HG03159 (cell line): Measurements from ENCODE around the gene FKBP11.
"Not testable (repeated sequence)": the region's sequence is repeated elsewhere in the genome, so short reads cannot be mapped to it uniquely, and the experiment has no call there.

Source experiments
- ATAC-seq: cut with Tn5 transposase; IDR thresholded peaks from one replicate; pipeline ENCODE4 v1.9.1; 2021; ENCODE audit warnings: mild to moderate bottlenecking, moderate library complexity; ENCODE audit not compliant: unreplicated experiment

The FKBP11 gene

DNA sequence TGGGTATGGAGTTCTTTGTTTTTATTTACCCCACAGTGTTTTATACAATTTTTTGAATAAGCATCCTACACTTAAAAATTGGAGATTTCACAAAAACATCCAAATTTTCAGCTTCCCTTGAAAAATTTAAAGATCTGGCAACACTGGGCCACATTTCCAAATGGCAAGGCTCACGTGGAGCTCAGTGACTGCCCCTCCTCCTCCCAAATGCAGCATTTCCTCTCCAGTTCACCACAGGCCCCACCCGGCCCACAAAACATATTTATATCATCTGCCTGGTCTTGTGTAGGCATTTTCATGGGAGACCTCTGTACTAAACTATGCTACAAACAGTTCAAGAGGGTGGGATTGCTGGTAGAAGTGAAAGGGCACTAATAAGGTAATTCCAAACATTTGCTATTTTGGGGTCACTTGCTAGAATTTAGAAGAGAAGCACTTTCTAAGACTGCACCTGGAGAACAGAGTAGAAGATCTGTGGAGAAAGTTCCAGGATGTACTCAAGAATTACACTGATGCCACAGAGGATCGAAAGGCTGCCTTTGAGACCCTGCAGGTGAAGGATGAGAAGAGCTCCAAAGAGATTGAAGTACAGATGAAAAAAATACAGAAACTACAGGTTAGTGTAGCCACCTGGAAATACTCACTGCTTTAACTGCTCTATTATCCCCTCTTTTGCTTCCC lies 7.3 kb downstream of the FKBP11 start:
- no peak for ATAC-seq

DNA sequence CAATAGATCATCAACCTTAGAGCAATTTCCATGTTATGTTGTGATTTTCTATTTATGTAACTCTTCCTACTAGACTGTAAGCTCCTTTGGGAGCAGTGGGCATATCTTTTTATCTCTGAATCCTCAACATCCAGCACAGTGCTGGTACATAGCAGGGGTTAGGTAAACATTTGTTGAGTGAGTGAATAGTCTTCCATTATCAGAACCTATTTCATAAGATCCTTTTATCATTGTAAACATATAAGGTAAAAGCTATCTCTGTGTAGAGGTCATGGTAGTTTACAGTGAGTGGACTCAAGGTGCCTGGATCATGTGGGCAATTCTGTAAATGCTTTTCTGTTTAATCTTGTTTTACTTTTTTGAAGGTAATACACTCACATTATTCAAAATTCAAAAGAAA lies 15.1 kb downstream of the FKBP11 start:
- no peak for ATAC-seq

DNA sequence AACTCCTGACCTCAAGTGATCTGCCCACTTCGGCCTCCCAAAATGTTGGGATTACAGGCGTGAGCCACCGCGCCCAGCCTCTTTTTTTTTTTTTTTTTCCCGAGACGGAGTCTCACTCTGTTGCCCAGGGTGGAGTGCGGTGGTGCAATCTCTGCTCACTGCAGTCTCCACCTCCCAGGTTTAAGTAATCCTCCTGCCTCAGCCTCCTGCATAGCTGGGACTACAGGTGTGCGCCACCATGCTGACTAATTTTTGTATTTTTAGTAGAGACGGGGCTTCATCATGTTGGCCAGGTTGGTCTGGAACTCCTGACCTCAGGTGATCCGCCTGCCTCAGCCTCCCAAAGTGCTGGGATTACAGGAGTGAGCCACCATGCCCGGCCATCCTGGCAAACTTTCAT lies 15.6 kb downstream of the FKBP11 start:
- not testable (repeated sequence) for ATAC-seq

DNA sequence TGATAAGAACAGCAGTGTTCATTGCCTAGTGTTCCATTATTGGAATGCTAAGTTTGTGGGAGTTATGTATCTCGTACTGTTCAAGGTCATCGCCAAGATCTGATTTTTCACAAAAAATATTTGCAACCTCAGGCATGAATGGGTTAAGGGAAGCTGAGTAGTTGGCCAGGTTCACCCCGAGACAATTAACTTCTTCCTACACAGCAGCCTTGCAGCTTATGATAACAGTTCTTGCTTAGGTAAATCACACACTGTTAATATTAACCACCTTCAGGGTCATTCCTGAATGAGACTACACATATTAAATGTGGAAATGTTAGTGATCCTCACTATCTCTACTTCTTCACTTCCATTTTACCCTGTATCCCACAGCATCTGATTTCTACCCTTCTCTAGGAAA lies 18.0 kb downstream of the FKBP11 start:
- ATAC-seq = no peak

DNA sequence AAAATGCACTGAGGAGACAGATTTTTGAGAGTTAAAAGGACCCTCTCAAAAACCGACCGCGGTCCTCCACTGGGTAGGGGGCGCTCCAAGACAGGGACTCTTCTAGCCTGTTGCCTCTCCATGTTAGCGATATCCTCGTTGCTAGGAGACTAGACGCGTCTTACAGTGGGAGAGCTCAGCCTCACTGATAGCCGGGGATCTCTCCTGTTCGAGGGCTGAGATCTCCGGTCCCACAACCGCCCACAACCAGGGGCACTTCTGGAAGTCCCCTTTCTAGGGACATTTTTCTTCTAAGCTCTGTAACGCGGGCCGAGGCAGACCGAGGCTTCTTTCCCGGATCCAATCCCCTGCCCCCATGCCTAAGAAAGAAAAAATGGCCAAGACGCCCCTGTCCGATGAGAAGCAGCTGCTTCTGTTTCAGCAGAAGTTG lies 21.3 kb downstream of the FKBP11 start:
- ATAC-seq = peak; percentile 61

DNA sequence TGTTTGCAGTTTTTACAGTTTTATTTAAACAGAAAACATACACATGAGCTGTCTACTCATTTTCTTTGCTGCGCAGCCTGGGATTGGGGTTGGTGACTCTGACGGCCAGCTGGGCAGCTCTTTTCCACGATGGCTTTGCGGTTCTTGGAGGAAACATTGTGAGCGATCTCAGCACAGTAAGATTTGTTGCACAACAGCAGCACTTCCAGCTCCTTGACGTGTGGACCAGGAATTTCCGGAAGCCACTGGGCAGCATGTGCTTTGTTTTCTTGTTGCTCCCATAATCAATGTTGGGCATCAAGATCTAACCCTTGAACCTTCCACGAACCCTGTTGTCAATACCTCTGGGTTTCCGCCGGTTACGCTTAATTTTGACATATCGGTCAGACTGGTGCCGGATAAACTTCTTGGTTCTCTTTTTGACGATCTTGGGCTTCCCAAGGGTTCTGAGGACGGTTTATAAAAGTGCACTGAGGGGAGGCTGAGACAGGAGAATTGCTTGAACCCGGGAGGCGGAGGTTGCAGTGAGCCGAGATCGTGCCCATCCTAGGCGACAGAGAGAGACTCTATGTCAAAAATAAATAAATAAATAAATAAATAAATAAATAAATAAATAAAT lies 21.8 kb downstream of the FKBP11 start:
- ATAC-seq = peak; percentile 13

DNA sequence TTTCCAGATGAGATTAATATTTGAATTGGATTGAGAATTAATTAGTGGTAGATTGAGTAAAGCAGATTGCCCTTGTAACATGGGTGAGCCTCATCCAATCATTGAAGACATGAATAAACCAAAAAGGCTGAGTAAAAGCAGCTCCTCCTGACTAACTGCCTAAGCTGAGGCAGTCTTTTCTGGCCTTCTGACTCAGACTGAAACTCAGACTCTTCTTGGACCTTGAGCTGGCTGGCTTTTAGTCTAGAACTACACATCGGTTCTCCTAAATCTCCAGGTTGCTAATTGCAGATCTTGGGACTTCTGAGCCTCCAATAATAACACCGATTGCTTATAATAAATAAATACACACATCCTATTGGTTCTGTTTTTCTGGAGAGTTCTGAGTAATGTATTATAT lies 24.0 kb downstream of the FKBP11 start:
- ATAC-seq = no peak

DNA sequence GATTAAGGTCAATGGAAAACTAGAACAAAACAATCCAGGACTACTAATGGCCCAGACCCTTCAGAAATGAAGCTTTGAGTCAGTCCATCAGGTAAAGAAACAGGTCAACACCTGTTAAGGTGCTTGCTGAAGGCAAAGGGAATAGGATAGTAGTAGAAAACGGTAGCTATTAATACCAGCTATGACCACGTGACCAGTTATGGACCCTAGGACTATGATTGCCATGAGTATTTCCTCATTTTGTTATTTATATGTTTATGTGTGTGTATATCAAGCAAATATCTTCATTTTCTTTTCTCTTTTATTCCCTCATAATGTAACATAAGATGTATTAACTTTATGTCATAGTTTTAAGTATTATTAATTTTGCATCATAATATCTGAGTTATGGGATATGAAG lies 25.6 kb downstream of the FKBP11 start:
- ATAC-seq = no peak

DNA sequence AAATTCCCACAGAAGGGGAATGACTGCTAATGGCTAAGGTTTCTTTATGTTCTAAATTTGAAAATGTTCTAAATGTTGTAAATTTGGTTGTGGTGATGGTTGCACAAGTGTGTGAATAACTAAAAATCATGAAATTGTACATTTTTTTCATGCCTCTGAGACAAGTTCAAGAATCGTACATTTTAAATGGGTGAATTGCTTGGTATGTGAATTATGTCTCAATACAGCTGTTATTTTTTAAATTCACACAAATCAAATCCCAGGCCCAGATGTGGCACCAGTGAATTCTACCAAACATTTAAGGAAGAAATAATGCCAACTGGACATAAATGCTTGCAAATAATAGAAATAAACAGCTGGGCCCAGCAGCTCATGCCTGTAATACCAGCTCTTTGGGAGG lies 31.0 kb downstream of the FKBP11 start:
- no peak for ATAC-seq

DNA sequence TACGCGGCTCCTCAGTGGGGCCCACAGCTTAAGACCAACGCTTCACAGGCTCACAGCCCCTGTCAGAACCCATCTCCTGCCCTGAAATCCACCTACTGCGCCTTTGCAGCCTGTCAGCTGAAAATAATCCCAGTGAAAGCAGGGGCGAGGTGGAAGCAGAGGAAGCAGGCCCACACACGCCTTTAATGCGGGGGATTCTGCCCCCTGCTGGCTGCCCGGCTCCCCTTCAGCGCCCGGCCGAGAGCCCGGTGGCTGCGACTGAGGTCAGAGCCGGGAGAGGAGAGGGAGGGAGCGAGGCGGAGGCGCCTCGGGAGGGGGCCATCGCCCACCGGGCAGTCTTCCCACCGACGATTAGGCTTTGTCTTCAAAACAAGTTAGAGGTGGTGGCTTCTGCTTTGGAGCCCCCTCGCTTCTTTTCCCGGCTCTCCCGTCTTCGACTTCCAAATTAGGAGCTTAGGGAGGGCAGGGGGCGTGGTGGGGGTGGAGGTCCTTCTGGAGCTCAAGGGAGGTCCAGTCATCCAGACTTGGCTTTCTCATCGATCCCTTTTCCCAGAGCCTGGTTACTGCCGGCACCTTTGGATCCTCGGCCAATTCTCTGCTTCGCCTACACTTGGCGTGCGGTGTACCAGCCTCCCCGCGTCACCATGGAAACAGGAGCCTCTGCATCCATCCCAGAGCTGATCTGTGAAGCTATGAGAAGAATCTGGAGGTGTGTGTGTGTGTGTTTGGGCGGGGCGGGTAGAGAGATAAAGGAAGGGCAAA lies 34.5 kb downstream of the FKBP11 start:
- peak; percentile 73 for ATAC-seq

DNA sequence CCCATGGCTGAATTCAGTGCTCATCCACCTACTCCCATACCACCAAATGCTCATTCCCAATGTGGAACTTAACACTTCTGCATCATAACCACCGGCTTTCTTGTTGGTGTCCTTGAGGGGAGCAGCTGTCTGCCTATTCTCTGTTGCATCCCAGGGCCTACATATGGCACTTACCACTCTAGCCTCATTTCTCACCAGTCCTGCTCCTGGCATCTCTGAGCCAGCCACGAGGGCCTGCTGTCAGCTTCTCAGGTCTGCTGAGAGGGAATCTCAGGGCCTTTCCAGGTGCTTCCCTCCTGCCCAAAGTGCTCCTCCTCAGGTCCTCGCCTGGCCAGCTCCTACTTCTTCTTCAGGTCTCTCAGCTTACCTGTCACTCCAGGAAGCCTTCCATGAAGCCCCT lies 35.6 kb downstream of the FKBP11 start:
- no peak for ATAC-seq

DNA sequence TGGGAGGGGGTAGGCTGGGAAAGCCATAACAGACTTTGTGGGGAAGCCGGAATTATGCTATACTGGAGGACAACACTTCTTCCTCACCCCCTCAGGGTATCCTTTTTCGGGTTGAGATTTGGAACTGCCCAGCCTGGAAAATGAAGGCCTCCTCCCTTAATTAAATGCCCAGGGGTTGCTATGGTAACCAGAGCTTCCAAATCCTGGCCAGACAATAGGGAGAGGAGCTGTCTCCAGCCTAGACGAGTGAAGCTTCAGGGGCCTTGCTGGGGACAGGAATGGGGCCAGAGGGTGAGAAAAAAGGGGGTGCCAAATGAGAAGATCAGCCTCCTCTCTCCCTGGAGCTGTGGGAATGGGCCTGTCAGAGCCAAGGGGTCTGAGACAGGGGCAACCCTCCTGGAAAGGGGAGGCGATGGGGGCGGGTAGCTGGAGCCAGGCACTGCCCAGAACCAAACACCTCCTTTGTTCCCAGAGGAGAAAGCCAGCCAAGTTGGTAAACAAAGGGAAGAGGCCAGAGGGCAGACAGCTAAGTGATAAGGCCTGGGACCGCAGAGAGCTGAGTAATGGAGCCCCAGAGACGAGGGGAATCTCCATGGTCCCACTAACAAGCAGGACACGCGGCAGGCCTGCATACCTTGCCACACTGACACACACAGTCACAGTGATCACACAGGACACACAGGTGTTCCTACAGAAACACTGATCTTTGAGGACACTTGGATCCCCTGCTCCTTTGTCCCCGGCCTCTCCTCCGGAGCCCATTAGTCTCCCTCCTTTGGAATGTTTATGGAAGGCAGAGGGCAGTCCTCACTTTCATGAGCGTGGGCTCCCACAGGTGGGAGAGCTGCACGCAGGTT lies 41.8 kb downstream of the FKBP11 start:
- no peak for ATAC-seq

DNA sequence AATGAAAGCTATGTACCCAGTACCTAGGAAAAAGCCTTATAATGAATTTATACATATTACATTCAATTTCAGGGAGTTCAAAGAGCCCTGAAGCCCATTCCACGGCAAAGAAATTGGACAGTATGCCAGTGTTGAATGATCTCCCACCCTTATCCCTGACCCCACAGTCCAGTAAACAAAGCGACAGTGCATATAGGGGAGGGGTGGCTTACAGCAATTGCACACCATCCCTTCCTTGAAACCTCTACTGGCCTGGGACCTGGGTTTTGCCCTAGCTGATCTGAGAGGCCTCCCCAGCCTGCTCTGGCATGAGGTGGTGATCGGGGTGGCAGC lies 42.4 kb downstream of the FKBP11 start:
- ATAC-seq = no peak

DNA sequence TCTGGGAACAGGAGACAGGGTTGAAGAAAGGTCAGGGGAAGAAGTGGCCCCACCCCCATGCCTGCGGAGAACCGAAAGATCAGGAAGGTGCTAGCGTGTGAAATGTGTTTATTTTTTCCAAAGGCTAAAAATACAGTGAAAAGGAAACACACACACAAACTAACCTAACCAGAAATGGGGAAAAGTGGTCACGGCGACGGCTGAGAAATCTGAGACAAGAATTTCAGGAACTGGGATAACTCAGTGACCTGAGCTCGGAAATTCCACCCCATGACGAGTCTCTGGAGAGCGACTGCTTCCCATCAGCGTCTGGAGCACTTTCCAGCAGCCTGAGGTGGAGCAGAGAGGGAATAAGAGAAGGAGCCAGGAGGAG lies 43.0 kb downstream of the FKBP11 start:
- ATAC-seq = no peak

DNA sequence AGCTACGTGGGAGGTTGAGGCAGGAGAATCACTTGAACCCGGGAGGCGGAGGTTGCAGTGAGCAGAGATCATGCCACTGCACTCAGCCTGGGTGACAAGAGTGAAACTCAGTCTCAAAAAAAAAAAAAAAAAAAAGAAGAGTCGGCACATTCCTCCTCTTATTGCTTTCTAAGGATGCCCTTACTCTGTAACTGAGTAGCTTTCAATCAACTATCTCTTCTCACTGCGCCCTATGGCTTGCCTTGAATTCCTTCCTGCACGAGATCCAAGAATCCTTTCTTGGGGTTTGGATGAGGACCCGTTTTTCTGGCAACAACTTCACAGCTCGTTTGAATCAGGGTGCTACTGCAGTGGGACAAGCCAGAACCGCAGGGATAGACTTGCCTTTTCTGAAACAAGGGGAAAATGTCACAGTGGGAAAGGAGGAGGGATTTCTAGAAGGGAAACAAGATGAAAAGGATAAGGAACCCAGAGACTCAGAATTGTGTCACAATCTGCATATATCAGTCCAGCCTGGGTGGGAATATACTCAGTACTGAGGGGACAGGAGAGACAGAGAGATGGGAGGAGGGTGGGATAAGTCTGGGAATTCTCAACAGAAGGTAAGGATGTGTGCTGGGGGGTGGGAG lies 43.5 kb downstream of the FKBP11 start:
- ATAC-seq = no peak

DNA sequence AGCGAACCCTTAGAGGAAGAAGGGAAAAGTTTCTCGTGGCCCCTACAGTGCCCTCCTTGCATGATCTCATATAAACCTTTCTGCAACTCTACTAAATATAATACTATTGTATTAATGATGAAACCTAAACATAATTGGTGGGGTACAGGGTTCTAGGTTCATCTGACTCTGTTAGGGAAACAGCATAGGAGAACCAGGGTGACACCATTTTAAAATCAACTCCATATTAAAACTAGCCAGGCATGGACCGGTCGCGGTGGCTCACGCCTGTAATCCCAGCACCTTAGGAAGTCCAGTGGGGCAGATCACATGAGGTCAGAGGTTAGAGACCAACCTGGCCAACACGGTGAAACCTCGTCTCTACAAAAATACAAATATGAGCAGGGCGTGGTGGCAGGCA lies 44.6 kb downstream of the FKBP11 start:
- ATAC-seq = no peak

DNA sequence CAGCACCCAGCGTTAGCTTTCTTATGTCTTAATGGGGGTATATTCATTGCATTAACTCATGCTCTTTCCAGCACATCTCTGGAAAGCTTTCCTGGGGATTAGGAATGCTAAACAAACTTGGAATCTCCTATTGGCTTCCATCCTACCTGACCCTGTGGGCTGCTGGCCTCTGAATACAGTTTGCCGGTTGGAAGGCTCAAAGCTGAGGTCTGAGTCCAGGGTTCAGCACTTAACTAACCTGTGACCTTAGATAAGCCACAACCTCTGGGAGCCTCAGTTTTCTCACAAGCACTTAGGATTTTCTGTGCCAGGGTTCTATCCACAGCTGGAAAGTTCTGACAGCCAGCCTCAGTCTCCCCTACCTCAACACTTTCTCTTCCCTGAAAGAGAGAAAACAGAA lies 46.7 kb downstream of the FKBP11 start:
- ATAC-seq = no peak

DNA sequence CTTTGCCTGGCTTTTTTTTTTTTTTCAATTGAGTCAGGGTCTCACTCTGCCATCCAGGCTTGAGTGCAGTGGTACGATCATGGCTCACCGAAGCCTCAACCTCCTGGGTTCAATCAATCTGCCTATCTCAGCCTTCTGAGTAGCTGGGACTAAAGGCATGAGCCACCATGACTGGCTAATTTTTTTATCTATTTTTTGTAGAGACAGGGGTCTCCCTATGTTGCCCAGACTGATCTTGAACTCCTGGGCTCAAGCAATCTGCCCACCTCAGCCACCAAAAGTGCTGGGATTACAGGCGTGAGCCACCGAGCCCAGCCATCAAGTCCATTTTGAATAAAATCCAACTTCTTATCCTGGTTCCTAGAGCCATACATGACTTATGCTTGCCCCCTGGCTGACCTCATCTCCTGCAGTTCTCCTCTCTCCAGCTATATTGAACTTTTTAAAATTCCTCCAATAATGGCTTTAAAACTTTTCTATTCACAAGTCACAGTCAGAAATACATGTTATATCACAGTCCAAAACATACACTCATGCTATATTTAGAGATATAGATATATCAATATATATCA lies 49.3 kb downstream of the FKBP11 start:
- ATAC-seq = no peak

DNA sequence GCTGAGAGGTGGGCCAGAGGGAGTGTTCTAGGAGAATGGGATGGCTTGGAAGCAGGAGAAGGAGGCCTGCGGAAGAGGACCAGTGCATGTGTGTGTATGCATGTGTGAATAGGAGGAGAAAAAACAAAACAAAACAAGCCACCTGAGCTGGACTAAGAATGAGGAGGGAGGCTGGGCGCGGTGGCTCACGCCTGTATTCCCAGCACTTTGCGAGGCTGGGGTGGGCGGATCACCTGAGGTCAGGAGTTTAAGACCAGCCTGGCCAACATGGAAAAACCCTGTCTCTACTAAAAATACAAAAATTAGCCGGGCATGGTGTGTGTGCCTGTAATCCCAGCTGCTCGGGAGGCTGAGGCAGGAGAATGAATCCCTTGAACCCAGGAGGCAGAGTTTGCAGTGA lies 51.8 kb downstream of the FKBP11 start:
- not testable (repeated sequence) for ATAC-seq

DNA sequence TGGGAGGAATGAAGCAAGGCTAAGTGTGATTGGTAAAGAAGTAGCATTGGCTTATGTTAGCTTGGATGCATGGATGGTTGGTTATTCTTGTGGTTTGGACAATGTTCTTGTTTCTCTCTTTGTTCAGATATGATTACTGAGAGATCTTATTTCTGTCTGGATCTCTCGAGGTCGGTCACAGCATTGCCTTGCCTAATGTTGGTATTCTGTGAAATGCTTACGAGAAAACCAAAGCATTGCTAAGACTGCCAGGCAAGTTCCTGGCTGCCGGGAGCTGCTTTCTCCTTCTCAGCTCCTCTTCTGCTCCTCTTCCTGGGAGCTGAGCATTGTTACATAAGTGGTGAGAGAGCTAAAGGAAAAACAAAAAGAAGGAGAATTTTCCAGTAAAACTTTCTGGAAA lies 52.2 kb downstream of the FKBP11 start:
- no peak for ATAC-seq
